Skin of body (tissue), 3 donors: ENCODE data around the gene FGF14. TPM values are rescaled to one million over a fixed set of nuclear protein-coding genes. Genes with fewer than 3 reads are reported as not detected.
A peak's percentile ranks its signal among the peaks of the same experiment; 100 is the strongest.

ENCODE experiments used
- DNase-seq: peaks from one replicate; lab custom pipeline; 2025; lab: John Stamatoyannopoulos, UW
- small RNA-seq: library from RNA; depleted of rRNA; stranded (forward); fragments of <200 nt; gene quantifications from one replicate; pipeline ENCODE3, GENCODE V24; 2014; ENCODE audit warnings: low replicate concordance
- total RNA-seq: library from RNA; depleted of rRNA; stranded (reverse); fragments of >200 nt; gene quantifications from one replicate; pipeline ENCODE4 v1.2.3, GENCODE V29; 2014

FGF14 gene
- total RNA-seq, 1 donor from 2014 or later = 1.6 TPM

DNA sequence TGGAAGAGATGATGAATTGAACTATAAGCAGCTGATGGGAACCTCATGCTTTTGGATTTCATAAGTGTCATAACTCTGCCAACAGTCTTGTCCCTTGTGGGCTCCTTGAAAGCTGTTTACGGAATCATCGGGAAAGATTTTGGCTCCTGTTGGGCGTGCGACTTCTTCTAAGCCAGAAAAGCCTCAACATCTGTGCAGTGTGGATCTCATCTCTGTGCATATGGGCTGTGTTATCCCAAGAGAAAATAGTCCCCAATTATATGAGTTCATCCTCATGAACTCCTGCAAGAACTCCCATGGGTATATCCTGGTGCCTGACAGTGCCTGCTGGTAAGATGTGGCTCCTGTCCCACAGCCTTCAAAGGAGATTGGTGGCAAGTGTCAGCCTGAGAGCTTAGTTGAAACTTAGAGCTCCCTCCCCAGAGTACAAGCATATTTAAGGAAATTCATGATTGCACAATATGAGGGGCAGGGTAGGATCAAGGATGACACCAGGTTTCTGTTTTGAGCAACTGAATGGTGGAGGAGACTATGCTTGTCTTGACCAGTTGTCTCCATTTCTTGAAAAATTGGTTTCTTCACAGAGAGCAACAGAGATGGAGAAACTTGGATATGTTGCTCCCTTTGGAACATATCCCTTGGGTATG, 705.9 kb downstream of the FGF14 start:
- peak; percentile 87 for DNase-seq

DNA sequence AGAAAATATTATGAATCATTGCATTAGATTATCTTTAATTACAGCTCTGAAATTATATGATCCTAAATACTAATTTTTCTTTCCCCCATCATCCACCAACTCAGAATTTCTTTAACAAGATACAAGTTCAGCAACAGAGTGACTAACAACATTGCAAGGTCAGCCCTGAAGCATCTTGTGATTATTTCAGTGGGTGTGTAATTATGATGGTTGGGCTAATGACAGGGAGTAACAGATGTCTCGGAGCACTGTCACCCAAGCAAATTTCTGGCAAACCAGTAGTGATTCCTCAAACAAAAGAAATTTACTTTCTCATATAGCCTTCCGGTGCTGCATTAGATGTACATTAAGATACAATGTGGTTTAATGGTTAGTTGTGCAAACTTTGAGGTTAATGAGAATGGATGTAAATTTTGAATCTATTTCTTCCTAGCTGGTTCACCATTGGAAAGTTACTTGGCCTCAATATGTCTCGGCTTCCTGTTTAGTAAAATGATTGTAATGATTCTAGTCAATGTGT, 710.4 kb downstream of the FGF14 start:
- no peak for DNase-seq

DNA sequence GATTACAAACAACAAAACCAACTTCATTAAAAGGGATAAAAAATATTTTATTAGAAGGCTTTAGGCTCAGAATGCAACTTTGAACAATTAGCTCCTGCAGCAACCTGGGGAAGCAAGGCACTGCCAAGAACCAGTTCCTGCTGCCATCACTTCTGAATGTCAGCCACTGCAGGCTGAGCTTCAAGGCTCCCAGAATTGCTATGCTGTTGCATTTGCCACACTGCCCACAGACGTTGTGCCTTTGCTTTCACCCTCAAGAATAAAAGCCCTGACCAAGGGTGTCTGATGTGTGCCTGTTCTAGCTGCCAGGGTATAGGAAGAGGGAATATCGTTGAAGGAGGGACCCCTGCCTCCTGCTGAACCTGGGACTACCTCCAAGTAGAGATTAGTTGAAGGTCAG, 711.0 kb downstream of the FGF14 start:
- DNase-seq = no peak

DNA sequence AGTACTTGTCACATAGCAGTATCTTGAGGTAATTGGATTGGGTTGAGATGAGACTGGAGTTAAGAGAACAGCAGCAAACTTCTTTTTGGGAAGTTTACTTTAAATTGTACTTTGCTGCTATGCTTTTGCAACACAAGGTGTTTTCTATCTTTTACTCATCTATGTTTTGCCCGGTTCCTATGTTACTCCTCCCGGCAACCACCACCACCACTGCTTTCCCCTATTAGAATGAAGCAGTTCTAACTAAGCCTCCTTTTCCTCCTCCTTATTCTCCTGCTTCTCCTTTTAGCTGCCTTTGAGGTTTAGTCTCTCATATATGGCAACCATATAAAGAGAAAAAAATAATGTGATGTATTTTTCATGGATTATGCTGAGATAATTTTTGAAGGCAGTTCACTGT, 715.8 kb downstream of the FGF14 start:
- no peak for DNase-seq

DNA sequence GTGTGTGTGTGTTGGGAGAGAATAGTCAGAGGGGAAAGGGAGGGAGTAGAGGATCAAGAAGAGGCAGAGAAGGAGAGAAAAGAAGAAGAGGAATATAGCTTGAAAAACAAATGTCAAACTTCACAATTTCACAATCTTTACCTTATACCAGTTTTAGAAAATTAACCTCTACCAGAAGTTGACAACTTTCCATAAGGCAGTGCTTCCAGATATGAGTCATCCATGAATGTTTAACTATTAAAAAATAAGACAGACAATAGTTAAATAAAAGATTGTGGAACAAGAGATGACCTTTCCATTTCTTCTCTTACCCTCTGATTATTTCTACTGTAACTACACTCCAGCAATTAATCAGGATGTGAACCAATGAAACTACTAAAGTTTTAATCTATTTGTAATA, 720.0 kb downstream of the FGF14 start:
- no peak for DNase-seq

DNA sequence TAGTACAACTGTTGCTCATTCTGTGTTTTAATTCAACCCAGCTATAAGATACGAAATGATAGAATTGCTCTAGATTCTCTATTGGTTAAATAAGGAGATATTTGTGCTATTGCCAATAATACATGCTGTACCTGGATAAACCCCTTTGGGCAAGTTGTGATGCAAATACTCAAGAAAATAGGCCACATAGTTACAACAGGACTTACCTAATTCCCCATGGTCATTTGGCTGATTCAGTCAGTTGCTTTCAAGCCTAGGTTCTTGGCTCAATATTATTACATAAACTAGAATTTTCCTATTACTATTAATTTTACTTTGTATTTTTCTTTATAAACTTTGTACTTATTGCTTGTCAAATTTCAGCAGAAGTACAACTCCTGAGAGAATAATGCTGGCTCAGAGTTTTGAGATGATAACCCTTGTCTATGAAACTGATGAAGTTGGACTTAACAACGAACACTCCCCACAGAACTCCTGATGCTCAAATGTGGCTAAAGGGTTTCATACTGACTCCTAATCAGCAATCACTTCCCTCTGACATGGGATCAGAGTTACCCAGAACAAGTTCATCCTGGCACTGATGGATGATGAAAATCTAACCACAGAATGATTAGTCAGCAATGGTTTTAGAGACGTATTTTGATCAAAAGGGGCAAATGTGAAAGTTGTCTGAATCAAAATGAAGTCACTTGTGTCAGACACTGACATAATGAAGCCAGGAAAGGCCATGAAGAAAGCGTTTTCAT, 728.3 kb downstream of the FGF14 start:
- no peak for DNase-seq

DNA sequence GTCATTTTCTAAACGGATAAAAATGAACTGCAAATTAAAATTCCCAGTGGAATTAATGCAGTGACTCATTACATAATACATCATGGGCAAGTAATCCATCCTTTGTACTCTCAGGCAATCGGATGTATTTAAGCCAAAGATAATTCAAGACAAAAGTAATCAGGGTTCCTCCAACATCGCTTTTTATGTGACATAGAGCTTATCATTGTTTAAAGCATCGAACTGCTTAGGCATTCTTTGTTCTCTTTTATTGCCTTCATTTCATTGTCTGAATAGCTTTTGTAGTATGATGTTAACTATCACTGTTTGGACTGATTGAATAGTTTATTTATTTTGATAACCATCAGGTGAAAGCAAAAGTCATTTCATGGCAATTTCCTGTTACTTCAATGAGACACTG, 740.0 kb downstream of the FGF14 start:
- DNase-seq = no peak

Small RNA genes lying within 50 kb of the gene (small RNA-seq; reads per million reads assigned to genes)
- gene MIR2681 (0.07 reads per million), gene MIR4705 (0.21 reads per million), gene RNU1-24P (not detected), gene RNY1P2 (not detected), gene RPL39P29 (not detected)

Other genes starting within 250 kb of the FGF14 start
- 51.8 TPM for gene TPP2, start 194.9 kb upstream of the FGF14 start, total RNA-seq